HG03354 (cell line): ENCODE results near the gene PLRG1.

Experiments used
- ATAC-seq: cut with Tn5 transposase; IDR thresholded peaks from one replicate; pipeline ENCODE4 v1.9.1; 2021; ENCODE audit warnings: mild to moderate bottlenecking; ENCODE audit not compliant: unreplicated experiment, poor library complexity, severe bottlenecking

PLRG1 gene

DNA sequence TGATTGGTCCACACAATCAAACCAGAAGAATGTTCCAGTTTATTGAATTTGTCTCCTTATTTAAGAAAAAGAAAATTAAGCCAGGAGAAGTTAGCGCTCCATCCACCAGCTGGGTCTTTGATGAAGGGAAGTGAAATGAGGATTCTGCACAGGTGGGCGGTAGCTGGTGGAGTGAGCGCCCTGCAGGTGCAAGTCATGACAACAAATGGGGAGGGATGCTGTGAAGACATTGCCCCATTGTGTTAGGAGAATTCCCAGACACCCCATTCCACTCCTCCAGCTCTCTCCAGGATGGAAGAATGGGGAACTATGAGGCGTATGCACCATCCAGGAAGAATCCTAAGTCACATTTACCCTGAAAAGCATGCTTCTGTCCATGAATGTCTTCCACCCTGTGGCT lies 22.9 kb downstream of the PLRG1 start:
- no peak for ATAC-seq

- ATAC-seq, result no peak
Observed at GRCh38 chr4:154526151-154526550, 24.0 kb downstream of the PLRG1 start.

DNA sequence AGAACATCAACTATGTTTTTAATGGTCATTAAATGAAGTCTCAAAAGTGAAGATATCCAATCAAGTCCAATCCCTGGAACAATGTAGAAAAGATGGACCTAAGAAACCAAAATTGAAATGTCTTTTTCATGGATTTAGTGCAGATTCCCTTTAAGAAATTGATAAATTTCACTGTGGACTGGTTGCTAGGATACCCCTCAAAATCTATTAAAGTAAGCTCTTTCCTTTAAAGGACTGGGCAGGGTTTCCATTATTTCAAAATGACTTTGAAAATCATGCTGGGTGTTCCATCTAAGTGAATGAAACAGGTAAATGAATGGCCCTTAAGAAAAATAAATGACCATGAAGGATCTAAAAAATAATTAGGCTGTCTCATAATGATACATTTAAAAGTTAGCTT lies 28.6 kb downstream of the PLRG1 start:
- no peak for ATAC-seq

GRCh38 chr4:154519214-154519613 lies 31.0 kb downstream of the PLRG1 start:
- ATAC-seq, result no peak

GRCh38 chr4:154517591-154517990 lies 32.6 kb downstream of the PLRG1 start:
- no peak for ATAC-seq

- ATAC-seq, result no peak
Observed at GRCh38 chr4:154516318-154517029, 33.7 kb downstream of the PLRG1 start.

DNA sequence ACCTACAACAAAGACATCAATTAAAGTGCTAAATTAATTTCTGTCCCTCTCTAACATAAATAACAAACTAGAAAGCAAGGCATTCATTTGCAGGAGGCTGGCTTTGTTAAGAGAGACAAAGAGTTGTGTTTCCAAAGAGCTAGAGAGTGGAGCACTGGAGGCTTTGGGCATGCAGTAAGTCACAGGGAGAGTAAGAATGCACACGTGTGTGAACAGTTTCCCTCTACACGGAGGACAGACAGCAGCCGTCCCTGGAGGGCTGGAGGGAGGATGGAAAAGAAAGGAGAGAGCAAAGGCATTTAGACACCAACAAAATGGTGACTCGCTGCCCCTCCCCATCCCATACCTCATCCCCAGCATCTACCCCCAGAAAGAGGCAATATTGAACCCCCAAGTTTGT lies 38.2 kb downstream of the PLRG1 start:
- no peak for ATAC-seq

DNA sequence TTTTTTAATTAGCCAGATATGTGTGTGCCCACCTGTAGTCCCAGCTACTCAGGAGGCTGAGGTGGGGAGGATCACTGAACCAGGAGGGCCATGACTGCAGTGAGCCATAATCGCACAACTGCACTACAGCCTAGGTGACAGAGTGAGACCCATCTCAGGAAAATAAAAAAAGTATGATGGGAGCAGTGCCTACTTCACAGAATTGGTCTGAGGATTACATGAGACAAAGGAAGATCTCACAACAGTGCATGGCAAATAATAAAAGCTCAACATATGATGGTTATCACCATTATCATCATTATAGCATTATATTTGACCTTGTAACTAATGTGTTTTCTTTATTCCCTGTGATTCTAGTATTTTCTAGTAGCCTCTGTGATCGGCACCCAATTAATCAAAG lies 38.7 kb downstream of the PLRG1 start:
- no peak for ATAC-seq

- no peak for ATAC-seq
Observed at GRCh38 chr4:154507156-154507555, 43.0 kb downstream of the PLRG1 start.

GRCh38 chr4:154506253-154506652 lies 43.9 kb downstream of the PLRG1 start:
- ATAC-seq, result peak; percentile 62

DNA sequence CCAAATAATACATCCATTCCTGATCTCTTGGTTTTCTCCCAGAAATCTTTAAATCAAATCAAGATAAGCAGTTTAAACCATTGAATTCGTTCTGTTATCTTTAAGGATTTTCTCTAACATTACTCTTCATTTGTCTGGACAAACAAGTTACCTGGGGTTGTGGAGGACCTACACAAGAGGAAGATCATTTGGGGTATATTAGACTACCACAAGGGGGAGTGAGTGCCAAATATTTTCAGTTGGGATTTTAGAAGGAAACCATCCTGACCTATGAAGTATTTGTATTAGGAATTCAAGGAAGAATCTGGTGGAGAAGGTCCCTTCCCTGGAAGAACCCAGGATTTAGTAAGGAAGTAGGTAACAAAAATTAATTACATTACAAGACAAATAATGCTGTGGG lies 46.6 kb downstream of the PLRG1 start:
- peak; percentile 61 for ATAC-seq

- no peak for ATAC-seq
Observed at GRCh38 chr4:154502111-154502510, 48.1 kb downstream of the PLRG1 start.

DNA sequence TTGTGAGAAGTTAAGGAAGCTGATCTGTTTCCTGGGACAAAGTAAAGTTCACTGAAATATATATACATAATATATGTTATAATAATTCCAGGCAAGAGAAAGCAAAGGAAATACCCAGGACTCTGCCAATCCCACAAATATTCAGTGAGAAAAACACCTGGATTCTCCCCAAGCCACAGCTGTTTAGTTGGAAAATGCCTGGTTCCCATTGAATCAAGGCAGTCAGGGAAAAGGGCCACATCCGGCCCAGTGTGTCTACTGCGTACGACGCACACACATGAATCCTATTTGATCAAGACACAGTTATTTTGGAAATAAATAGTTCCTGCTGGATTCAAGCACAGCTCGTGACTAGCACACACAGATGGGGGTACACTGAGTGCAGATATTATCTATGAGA lies 52.3 kb downstream of the PLRG1 start:
- no peak for ATAC-seq

DNA sequence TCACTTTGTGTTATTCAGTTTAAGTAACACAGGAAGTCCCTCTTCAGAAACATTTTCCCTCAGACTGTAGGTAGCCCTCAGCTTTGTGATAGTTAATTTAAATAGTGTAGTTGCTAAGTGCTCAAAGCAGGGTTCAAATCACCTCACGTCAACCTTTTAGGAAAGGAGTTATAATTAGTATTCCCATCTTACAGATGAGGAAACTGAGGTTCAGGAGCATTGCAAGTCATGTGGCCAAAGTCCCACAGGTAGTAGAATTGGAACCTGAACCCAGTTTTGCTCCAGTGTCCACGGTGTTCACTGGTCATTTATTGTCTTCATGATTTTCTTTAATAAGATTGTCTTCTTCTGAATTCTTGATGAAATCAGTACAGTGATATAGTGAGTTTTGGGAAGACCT lies 54.3 kb downstream of the PLRG1 start:
- ATAC-seq, result no peak

DNA sequence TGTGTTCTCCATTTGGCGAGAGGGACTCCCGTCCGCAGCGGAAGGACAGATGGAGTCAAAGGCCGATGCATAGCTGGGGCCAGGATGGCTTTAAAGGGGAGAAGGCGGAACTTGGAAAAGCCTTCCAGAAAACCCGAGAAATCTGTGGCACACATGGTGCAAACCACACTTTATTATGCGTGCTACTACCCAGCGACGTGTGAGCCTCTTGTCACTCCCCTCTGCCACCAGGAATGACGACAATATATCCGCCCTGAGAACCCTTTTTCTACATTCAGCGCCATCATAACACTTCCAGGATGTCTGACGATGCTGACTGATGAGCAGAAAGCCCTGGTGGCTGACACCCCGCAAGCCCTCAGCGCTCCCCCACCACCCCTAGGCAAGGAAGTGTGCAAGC lies 57.9 kb downstream of the PLRG1 start:
- peak; percentile 2 for ATAC-seq

DNA sequence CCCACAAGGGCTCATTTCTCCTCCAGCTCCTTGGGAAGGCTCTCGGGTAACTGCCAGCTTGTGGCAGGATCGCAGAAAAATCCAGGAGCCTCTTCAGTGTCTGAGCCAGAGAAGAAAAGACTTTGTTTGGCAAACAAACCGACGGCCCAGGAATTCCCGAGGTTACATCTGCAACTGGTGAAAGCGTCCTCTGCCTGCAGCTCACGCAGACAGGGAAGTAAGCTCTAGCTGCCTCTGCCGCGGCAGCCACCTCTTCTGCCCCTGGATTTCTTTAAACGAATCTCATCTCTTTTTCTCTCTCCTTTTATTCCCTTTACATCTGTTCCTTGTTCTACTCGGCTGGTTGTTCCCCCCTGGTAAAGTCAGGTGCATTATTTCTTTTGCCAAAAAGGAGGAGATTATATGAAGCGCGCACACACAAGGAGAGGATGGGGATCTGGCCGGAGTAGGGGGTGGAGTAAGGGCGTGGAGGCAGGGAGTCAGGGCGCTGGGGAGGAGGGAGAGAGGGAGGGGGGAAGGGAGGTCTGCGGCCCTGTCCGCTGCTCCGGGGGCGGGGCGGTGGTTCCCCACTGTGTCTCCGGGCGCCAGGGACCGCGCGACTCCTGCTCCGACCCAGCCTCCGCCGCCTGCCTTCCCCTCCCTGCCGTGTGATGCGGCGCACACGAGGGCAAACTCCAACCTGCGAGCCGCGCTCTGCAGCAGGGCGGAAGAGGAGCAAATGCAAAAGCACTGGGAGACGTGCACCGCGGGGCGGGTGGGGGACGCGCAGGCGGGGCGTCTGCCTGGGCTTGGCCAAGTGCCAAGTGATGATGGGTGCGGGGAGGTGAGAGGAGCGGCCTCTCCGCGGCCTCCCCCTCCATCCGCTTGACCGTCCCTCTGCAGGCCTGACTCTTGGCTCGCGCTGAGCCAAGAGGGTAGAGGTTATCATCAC lies 58.6 kb downstream of the PLRG1 start, which contains the start of gene DCHS2:
Gene DCHS2, minus strand, starts transcription at position 459 of the 931 bp plus-strand sequence. Its CDS starts 444 bp downstream, at position 15.
- peak; percentile 63 for ATAC-seq

- ATAC-seq, result peak; percentile 68
Observed at GRCh38 chr4:154490583-154491340, 59.4 kb downstream of the PLRG1 start.

- ATAC-seq, result no peak
Observed at GRCh38 chr4:154490234-154490582, 60.0 kb downstream of the PLRG1 start.

- no peak for ATAC-seq
Observed at GRCh38 chr4:154489558-154490233, 60.5 kb downstream of the PLRG1 start.

GRCh38 chr4:154487145-154487544 lies 63.1 kb downstream of the PLRG1 start:
- ATAC-seq, result no peak
